Measurements from ENCODE around the gene DOK5. TPM values are rescaled to one million over a fixed set of nuclear protein-coding genes. Genes with fewer than 3 reads are reported as not detected.

Gene DOK5
- total and polyA plus RNA-seq, 2 experiments from 2014 or later = 5.0 to 6.9 TPM

DNA sequence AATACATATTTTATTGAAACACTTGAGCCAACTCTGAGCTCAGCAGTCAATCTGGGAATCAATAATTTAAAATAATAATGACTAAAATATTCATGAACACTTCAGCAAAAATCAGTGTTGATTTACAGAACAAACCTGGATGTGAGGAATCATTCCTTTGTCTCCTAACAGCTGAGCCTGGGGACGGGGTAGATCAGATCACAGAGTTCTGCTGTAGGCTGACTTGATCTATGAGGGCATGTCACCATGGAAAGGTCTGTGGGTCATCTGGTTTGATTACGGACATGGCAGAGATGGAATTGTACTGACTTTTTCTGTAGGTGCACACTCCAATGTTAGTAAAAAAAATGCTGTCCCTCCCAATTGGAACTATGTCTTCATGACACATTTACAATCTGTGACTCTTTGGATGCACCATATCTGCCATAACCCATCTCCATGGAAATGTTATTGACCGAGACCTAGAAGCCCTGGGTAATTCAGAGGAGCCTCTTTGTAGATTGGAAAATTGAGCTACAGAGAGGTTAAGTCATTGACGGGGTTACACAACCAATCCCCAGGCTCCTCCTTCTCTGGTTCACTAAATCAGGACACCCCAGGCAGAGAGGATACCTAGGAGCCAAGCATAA lies 114.1 kb downstream of the DOK5 start (continued):
- TF ChIP-seq, protein P1, sequence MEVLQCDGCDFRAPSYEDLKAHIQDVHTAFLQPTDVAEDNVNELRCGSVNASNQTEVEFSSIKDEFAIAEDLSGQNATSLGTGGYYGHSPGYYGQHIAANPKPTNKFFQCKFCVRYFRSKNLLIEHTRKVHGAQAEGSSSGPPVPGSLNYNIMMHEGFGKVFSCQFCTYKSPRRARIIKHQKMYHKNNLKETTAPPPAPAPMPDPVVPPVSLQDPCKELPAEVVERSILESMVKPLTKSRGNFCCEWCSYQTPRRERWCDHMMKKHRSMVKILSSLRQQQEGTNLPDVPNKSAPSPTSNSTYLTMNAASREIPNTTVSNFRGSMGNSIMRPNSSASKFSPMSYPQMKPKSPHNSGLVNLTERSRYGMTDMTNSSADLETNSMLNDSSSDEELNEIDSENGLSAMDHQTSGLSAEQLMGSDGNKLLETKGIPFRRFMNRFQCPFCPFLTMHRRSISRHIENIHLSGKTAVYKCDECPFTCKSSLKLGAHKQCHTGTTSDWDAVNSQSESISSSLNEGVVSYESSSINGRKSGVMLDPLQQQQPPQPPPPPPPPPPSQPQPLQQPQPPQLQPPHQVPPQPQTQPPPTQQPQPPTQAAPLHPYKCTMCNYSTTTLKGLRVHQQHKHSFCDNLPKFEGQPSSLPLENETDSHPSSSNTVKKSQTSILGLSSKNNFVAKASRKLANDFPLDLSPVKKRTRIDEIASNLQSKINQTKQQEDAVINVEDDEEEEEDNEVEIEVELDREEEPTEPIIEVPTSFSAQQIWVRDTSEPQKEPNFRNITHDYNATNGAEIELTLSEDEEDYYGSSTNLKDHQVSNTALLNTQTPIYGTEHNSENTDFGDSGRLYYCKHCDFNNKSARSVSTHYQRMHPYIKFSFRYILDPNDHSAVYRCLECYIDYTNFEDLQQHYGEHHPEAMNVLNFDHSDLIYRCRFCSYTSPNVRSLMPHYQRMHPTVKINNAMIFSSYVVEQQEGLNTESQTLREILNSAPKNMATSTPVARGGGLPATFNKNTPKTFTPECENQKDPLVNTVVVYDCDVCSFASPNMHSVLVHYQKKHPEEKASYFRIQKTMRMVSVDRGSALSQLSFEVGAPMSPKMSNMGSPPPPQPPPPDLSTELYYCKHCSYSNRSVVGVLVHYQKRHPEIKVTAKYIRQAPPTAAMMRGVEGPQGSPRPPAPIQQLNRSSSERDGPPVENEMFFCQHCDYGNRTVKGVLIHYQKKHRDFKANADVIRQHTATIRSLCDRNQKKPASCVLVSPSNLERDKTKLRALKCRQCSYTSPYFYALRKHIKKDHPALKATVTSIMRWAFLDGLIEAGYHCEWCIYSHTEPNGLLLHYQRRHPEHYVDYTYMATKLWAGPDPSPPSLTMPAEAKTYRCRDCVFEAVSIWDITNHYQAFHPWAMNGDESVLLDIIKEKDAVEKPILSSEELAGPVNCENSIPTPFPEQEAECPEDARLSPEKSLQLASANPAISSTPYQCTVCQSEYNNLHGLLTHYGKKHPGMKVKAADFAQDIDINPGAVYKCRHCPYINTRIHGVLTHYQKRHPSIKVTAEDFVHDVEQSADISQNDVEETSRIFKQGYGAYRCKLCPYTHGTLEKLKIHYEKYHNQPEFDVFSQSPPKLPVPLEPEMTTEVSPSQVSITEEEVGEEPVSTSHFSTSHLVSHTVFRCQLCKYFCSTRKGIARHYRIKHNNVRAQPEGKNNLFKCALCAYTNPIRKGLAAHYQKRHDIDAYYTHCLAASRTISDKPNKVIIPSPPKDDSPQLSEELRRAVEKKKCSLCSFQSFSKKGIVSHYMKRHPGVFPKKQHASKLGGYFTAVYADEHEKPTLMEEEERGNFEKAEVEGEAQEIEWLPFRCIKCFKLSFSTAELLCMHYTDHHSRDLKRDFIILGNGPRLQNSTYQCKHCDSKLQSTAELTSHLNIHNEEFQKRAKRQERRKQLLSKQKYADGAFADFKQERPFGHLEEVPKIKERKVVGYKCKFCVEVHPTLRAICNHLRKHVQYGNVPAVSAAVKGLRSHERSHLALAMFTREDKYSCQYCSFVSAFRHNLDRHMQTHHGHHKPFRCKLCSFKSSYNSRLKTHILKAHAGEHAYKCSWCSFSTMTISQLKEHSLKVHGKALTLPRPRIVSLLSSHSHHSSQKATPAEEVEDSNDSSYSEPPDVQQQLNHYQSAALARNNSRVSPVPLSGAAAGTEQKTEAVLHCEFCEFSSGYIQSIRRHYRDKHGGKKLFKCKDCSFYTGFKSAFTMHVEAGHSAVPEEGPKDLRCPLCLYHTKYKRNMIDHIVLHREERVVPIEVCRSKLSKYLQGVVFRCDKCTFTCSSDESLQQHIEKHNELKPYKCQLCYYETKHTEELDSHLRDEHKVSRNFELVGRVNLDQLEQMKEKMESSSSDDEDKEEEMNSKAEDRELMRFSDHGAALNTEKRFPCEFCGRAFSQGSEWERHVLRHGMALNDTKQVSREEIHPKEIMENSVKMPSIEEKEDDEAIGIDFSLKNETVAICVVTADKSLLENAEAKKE (CRISPR knock-in tag; IDR thresholded peaks at IDR 0.05) = no peak
- TF ChIP-seq CREB1 (CRISPR knock-in tag; IDR thresholded peaks at IDR 0.05; ENCODE audit: low read depth) = no peak
- TF ChIP-seq ZNF114 (CRISPR knock-in tag; IDR thresholded peaks at IDR 0.05) = no peak
- no peak for TF ChIP-seq JUNB (IDR thresholded peaks at IDR 0.05; ENCODE audit: unreplicated experiment)
- TF ChIP-seq POLR2AphosphoS5 (IDR thresholded peaks at IDR 0.05; ENCODE audit: low read depth) = no peak
- TF ChIP-seq, protein P2, sequence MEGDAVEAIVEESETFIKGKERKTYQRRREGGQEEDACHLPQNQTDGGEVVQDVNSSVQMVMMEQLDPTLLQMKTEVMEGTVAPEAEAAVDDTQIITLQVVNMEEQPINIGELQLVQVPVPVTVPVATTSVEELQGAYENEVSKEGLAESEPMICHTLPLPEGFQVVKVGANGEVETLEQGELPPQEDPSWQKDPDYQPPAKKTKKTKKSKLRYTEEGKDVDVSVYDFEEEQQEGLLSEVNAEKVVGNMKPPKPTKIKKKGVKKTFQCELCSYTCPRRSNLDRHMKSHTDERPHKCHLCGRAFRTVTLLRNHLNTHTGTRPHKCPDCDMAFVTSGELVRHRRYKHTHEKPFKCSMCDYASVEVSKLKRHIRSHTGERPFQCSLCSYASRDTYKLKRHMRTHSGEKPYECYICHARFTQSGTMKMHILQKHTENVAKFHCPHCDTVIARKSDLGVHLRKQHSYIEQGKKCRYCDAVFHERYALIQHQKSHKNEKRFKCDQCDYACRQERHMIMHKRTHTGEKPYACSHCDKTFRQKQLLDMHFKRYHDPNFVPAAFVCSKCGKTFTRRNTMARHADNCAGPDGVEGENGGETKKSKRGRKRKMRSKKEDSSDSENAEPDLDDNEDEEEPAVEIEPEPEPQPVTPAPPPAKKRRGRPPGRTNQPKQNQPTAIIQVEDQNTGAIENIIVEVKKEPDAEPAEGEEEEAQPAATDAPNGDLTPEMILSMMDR (conservative IDR thresholded peaks at IDR 0.05; ENCODE audit: low read depth in 2 of 2) = no peak

DNA sequence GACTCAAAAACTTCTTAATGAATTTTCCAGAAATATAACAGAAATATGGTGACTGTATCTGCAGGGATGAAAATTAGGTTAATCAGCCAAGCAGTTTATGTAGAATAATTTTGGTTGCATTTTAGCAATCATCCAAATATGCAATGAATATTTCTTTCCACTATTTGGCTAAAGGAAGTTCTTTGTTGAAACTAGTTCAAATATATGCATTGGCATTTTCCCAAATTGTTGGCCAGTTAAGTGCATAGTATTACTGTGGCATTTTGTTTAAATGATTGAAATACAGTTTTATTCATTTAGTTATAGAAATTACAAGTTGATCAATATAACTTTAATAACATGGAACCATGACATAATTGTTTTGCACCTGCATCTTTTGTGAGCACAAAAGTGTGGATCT lies 115.5 kb downstream of the DOK5 start:
- no peaks in the 10 kb centered on the region for H3K36me3 ChIP-seq (ENCODE audit: insufficient read depth)
- H3K4me2 ChIP-seq = no peak overlapping the region
- no peak overlapping the region for H3K4me3 Mint-ChIP-seq
- H3K4me3 ChIP-seq = no peak overlapping the region
- no peaks in the 10 kb centered on the region for H4K20me1 ChIP-seq (replicated peaks; ENCODE audit: insufficient read depth)
- no peaks in the 10 kb centered on the region for H3K79me2 ChIP-seq (replicated peaks; ENCODE audit: insufficient read depth)
- no peaks in the 10 kb centered on the region for H3K9me3 Mint-ChIP-seq
- no peaks in the 10 kb centered on the region for H3K9me2 ChIP-seq (ENCODE audit: insufficient read depth)
- H3K4me1 ChIP-seq (ENCODE audit: insufficient read depth) = no peaks in the 10 kb centered on the region
- H3K27ac Mint-ChIP-seq = no peak overlapping the region
- H2AFZ ChIP-seq = no peak overlapping the region
- no peak overlapping the region for H3K27ac ChIP-seq (ENCODE audit: low read depth)
- DNase-seq (ENCODE audit: low spot score) (no peak), ATAC-seq (no peak)
- peaks cover 7% of the 10 kb centered on the region; the same call in 1 of the 3 replicates for H3K36me3 Mint-ChIP-seq (ENCODE audit: low read depth)
- no peaks in the 10 kb centered on the region for H3F3A ChIP-seq (replicated peaks; ENCODE audit: low read depth)
- no peaks in the 10 kb centered on the region for H3K27me3 ChIP-seq (ENCODE audit: insufficient read depth)
- H3K4me1 Mint-ChIP-seq = no peaks in the 10 kb centered on the region
- peaks cover 2% of the 10 kb centered on the region for H3K27me3 Mint-ChIP-seq (ENCODE audit: insufficient read depth, low read depth, poor library complexity)
- TF ChIP-seq, protein P1 (CRISPR knock-in tag; IDR thresholded peaks at IDR 0.05) = no peak
- TF ChIP-seq POLR2AphosphoS5 (IDR thresholded peaks at IDR 0.05; ENCODE audit: low read depth) = no peak
- TF ChIP-seq STAT1 (IDR thresholded peaks at IDR 0.05; ENCODE audit: unreplicated experiment) = no peak
- no peak for TF ChIP-seq NANOG (IDR thresholded peaks at IDR 0.05; ENCODE audit: borderline replicate concordance)
- TF ChIP-seq ZNF114 (CRISPR knock-in tag; IDR thresholded peaks at IDR 0.05) = no peak

All from GM23338 (cell line).